ENCODE data around the gene ZNRF1.

GRCh38 chr16:75086688-75087374 lies 88.0 kb downstream of the ZNRF1 start:
- TF ChIP-seq CREB1 (IDR thresholded peaks at IDR 0.05; ENCODE audit: low read depth) (no peak), MAX (IDR thresholded peaks at IDR 0.05) (no peak), TCF12 (IDR thresholded peaks at IDR 0.05; ENCODE audit: low read depth) (no peak), USF1 (IDR thresholded peaks at IDR 0.05) (no peak), YY1 (IDR thresholded peaks at IDR 0.05; ENCODE audit: low read depth) (no peak), TAF1 (IDR thresholded peaks at IDR 0.05; ENCODE audit: low read depth) (no peak)

Measured in Ishikawa (cell line).